Activated CD4-positive, alpha-beta T cell treated with anti-CD3 and anti-CD28 coated beads for 1 hour (primary cell): ENCODE measurements around the gene FER1L5.

ENCODE experiments used
- DNase-seq: peaks from one replicate; pipeline ENCODE4 v3.0.0-alpha.2; 2020

The FER1L5 gene

GRCh38 chr2:96699621-96700020 is 57.1 kb downstream of the FER1L5 start:
- no peak for DNase-seq

- no peak for DNase-seq
Measured at GRCh38 chr2:96700086-96700485, 57.5 kb downstream of the FER1L5 start.

- DNase-seq, result no peak
Measured at GRCh38 chr2:96701636-96702035, 59.1 kb downstream of the FER1L5 start.

- no peak for DNase-seq
Measured at GRCh38 chr2:96702098-96702785, 59.7 kb downstream of the FER1L5 start.

GRCh38 chr2:96703021-96703751 is 60.6 kb downstream of the FER1L5 start:
- DNase-seq, result no peak

GRCh38 chr2:96710985-96711384 is 68.4 kb downstream of the FER1L5 start:
- no peak for DNase-seq

- no peak for DNase-seq
Measured at GRCh38 chr2:96715658-96716057, 73.1 kb downstream of the FER1L5 start.

GRCh38 chr2:96716388-96716787 is 73.8 kb downstream of the FER1L5 start:
- DNase-seq, result no peak

- no peak for DNase-seq
Measured at GRCh38 chr2:96726131-96726530, 83.6 kb downstream of the FER1L5 start.

- DNase-seq, result no peak
Measured at GRCh38 chr2:96727431-96727830, 84.9 kb downstream of the FER1L5 start.

- DNase-seq, result no peak
Measured at GRCh38 chr2:96729748-96730147, 87.2 kb downstream of the FER1L5 start.

- no peak for DNase-seq
Measured at GRCh38 chr2:96730212-96730611, 87.6 kb downstream of the FER1L5 start.

- DNase-seq, result no peak
Measured at GRCh38 chr2:96733931-96734330, 91.4 kb downstream of the FER1L5 start.

- DNase-seq, result no peak
Measured at GRCh38 chr2:96734880-96735583, 92.5 kb downstream of the FER1L5 start.

- DNase-seq, result no peak
Measured at GRCh38 chr2:96737251-96737650, 94.7 kb downstream of the FER1L5 start.

GRCh38 chr2:96737831-96738230 is 95.3 kb downstream of the FER1L5 start:
- DNase-seq, result no peak

GRCh38 chr2:96739076-96739632 is 96.6 kb downstream of the FER1L5 start:
- DNase-seq, result no peak

- DNase-seq, result peak; percentile 94
Measured at GRCh38 chr2:96739633-96740428, 97.3 kb downstream of the FER1L5 start, which contains the start of gene LMAN2L. Gene LMAN2L (minus strand): TSS chr2:96740064. CDS start chr2:96740040, 24 bp downstream.

- DNase-seq, result no peak
Measured at GRCh38 chr2:96747061-96747617, 104.6 kb downstream of the FER1L5 start.

GRCh38 chr2:96751800-96752199 is 109.2 kb downstream of the FER1L5 start:
- DNase-seq, result no peak

- DNase-seq, result no peak
Measured at GRCh38 chr2:96753661-96754282, 111.2 kb downstream of the FER1L5 start.

- DNase-seq, result no peak
Measured at GRCh38 chr2:96754317-96754716, 111.8 kb downstream of the FER1L5 start.
